Retinal pigment epithelial cell (primary cell): Measurements from ENCODE around the gene TMEM132C.

Source experiments
- DNase-seq: peaks from one replicate; pipeline ENCODE4 v3.0.0-alpha.2; 2010; ENCODE audit warnings: low read depth
- H3K4me3 ChIP-seq: 2 replicates; pipeline ENCODE4 v1.5.1; 2011; ENCODE audit warnings: mild to moderate bottlenecking, low read length, control low read depth, moderate library complexity
- TF ChIP-seq, protein P1 (sequence below): conservative IDR thresholded peaks from 2 replicates; pipeline ENCODE4 v1.5.1; 2011; ENCODE audit warnings: low read depth, low read length, control low read depth, inconsistent platforms

The TMEM132C gene

DNA sequence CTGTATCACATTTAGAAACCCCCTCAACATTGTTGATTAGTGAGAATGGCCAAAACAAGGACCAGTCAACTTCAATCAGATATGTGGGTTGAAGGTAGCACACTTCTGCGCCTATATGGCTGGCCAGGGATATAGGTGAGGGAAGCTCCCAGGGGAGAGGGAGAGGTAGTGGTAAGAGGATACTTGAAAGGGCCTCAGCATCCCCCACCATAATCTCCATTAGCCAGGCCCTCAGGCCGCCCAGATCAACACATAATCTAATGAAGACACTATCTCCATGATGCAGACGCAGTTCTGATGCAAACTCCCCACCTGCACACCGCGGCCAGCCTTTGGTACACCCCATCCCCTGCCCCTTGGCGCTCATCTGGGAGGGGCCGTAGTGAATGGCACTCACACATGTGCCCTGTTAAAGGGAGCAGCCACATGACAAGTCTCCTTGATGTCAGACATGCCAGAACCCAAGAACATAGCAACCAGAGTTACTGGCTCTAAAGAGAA is 158.0 kb downstream of the TMEM132C start:
- H3K4me3 ChIP-seq = no peak overlapping the region
- no peak for DNase-seq
- TF ChIP-seq, protein P1, sequence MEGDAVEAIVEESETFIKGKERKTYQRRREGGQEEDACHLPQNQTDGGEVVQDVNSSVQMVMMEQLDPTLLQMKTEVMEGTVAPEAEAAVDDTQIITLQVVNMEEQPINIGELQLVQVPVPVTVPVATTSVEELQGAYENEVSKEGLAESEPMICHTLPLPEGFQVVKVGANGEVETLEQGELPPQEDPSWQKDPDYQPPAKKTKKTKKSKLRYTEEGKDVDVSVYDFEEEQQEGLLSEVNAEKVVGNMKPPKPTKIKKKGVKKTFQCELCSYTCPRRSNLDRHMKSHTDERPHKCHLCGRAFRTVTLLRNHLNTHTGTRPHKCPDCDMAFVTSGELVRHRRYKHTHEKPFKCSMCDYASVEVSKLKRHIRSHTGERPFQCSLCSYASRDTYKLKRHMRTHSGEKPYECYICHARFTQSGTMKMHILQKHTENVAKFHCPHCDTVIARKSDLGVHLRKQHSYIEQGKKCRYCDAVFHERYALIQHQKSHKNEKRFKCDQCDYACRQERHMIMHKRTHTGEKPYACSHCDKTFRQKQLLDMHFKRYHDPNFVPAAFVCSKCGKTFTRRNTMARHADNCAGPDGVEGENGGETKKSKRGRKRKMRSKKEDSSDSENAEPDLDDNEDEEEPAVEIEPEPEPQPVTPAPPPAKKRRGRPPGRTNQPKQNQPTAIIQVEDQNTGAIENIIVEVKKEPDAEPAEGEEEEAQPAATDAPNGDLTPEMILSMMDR = no peak

- TF ChIP-seq, protein P1 = no peak
- DNase-seq = no peak
- no peak overlapping the region for H3K4me3 ChIP-seq
These were observed 158.8 kb downstream of the TMEM132C start for GRCh38 chr12:128425666-128426331.

- no peak for DNase-seq
- H3K4me3 ChIP-seq = no peak overlapping the region
- TF ChIP-seq, protein P1 = no peak
These were observed 159.5 kb downstream of the TMEM132C start for GRCh38 chr12:128426511-128426910.

DNA sequence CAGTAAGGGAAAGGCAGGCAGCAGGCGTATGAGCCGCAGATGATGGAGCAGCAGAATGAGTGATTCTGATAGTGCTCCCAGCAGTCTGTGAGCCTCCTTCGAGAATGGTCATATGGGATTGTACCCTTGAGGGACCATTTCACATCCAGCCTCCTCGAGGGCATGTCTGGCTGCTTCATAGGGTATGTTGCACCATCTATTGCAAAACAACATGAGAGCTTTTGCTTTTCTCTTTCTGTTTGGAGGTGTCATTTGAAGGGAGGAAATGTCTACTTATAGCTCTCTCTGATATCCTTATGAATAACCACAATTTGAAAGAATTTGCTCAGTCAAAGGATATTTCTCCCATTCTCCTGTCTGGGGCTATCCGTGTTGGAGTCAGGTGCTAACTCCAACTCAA is 172.8 kb downstream of the TMEM132C start:
- TF ChIP-seq, protein P1 = no peak
- no peak overlapping the region for H3K4me3 ChIP-seq

DNA sequence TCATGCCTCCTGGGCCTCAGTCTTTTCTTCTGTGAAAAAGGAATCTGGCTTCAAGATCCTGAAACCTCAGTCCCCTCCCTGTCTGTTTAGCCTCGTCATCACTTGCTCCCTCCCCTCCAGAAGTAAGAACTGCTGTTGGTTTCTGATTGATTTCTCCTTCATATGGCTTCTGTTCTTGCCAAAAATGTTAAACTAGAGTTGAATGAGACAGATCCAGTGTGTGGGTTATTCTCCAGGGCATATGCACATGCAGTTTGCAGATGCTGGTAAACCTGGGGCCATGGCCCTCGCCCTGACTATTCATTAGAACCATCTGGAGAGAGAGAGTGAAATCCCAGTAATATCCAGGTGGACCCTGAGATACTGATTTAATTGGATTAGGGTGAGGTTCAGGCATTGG is 175.1 kb downstream of the TMEM132C start:
- TF ChIP-seq, protein P1 = no peak
- DNase-seq = no peak

More for the DNA sequence above, 172.8 kb downstream of the TMEM132C start:
- no peak for DNase-seq

GRCh38 chr12:128444598-128444997 is 177.6 kb downstream of the TMEM132C start:
- no peak for DNase-seq
- H3K4me3 ChIP-seq = no peak overlapping the region
- TF ChIP-seq, protein P1 = no peak

More for the DNA sequence above, 175.1 kb downstream of the TMEM132C start:
- no peak overlapping the region for H3K4me3 ChIP-seq
